ENCODE results near the gene ANK3.

GRCh38 chr10:60340973-60341372 is 48.7 kb downstream of the ANK3 start:
- TF ChIP-seq POLR2AphosphoS5 (IDR thresholded peaks at IDR 0.05) (no peak), CTCF (IDR thresholded peaks at IDR 0.05) (no peak)

Data from breast epithelium (tissue), 3 donors.